HTR-8/SVneo (cell line): Measurements from ENCODE around the gene FBXW11.
"Not testable (repeated sequence)": the region's sequence is repeated elsewhere in the genome, so short reads cannot be mapped to it uniquely, and the experiment has no call there.

Experiments used
- DNase-seq: peaks from one replicate; pipeline ENCODE4 v3.0.0; 2011; ENCODE audit warnings: low spot score, mixed read lengths; ENCODE audit not compliant: insufficient read length
- FAIRE-seq: peaks from 2 replicates; lab custom pipeline; 2011; peaks lifted over from hg19 to GRCh38; lab: Jason Lieb, UNC

Gene FBXW11

GRCh38 chr5:171989946-171990712 is 16.3 kb downstream of the FBXW11 start:
- DNase-seq (no peak), FAIRE-seq (no peak)

DNA sequence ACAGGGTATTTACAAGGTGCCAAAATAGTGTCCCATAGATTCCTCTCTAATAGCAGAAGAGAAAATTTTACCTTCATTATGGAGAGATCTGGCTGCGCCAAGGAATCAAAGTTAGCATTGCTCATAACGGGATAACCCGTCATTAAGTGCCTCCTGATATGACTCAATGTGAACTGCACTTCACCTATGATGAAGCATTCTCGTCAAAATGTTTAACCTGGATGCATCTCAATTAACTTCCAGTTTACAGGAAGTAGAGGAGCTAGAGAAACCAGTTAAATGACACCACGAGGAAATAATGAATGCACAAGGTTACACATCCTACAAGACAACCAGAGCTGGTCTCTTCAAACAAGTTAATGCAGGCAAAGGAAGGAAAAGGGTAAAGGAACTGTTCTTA is 17.2 kb downstream of the FBXW11 start:
- DNase-seq (no peak), FAIRE-seq (no peak)

DNA sequence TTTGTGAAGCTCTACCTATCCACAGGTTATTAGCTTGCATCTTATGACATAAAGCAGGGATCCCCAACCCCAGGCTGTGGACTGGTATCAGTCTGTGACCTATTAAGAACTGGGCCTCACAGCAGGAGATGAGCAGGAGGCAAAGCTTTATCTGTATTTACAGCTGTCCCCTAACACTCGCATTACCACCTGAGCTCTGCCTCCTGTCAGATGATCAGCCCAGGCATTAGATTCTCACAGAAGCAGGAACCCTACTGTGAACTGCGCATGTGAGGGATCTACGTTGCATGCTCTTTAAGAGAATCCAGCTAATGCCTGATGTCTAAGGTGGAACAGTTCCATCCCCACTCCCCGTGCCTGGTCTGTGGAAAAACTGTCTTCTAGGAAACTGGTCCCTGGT is 19.7 kb downstream of the FBXW11 start:
- DNase-seq = no peak
- FAIRE-seq = no peak

GRCh38 chr5:171984748-171985419 is 21.6 kb downstream of the FBXW11 start:
- FAIRE-seq (peak; percentile 64), DNase-seq (peak; percentile 59)

GRCh38 chr5:171981847-171982246 is 24.6 kb downstream of the FBXW11 start:
- FAIRE-seq (no peak), DNase-seq (no peak)

GRCh38 chr5:171980792-171981191 is 25.6 kb downstream of the FBXW11 start:
- DNase-seq = no peak
- FAIRE-seq = no peak

DNA sequence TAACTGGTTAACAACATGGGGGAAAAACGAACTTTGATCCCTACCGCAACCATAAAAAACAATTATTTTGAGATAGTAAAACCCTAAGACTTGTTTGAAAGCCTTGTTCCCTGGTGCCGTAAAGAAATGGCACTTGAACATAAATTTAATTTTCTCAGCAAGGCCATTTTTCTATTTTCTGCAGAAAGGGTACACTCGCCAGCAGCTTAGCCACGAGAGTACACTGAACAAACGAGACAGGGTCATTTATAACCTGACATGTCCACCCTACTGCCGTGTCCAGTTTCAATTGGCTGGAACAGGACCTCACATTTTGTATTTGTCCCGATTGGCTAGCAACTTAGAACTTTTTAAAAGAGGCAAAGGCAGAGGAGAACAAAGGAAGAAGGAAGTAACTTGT is 26.8 kb downstream of the FBXW11 start:
- no peak for DNase-seq
- no peak for FAIRE-seq

DNA sequence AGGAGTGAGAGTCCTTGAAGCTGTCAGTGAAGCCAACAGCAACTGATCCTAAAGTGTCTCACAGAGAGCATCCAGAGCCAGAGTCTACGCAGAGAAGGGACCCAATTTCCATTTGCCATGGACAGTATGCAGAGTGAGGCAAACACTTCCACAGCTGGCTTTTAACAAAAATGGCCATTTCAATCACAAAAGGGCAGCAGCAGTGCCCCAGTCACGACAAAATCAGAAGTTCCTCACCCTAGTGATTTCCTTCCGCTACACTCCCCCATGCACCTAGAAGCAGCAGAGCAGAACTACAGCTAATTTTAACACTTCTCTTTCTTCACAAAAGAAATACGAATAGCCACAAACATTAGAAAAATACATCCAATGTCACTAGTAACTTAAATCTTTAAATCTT is 27.9 kb downstream of the FBXW11 start:
- DNase-seq = no peak
- FAIRE-seq = no peak

- FAIRE-seq = no peak
Measured at GRCh38 chr5:171978016-171978415, 28.4 kb downstream of the FBXW11 start.

DNA sequence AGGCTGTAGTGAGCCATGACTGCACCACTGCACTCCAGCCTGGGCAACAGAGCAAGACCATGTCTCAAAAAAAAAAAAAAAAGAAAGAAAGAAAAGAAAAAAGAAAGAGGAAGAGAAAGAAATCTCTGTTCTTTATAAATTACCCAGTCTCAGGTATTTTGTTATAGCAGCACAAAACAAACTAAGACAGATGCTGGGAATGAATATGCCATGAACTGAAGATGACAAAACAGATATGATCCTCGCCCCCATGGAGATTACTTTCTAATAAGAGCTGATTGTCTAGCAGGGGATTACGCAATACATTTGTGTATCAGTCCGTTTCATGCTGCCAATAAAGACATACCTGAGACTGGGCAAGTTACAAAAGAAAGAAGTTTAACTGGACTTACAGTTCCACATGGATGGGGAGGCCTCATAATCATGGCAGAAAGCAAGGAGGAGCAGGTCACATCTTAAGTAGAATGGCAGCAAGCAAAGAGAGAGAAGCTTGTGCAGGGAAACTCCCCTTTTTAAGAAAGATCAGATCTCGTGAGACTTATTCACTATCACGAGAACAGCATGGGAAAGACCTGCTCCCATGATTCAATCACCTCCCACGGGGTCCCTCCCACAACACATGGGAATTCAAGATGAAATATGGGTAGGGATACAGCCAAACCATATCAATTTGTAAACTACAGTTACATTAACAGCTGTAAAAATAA is 29.0 kb downstream of the FBXW11 start:
- DNase-seq, FAIRE-seq: not testable (repeated sequence)

More at GRCh38 chr5:171978016-171978415, 28.4 kb downstream of the FBXW11 start:
- DNase-seq = no peak

DNA sequence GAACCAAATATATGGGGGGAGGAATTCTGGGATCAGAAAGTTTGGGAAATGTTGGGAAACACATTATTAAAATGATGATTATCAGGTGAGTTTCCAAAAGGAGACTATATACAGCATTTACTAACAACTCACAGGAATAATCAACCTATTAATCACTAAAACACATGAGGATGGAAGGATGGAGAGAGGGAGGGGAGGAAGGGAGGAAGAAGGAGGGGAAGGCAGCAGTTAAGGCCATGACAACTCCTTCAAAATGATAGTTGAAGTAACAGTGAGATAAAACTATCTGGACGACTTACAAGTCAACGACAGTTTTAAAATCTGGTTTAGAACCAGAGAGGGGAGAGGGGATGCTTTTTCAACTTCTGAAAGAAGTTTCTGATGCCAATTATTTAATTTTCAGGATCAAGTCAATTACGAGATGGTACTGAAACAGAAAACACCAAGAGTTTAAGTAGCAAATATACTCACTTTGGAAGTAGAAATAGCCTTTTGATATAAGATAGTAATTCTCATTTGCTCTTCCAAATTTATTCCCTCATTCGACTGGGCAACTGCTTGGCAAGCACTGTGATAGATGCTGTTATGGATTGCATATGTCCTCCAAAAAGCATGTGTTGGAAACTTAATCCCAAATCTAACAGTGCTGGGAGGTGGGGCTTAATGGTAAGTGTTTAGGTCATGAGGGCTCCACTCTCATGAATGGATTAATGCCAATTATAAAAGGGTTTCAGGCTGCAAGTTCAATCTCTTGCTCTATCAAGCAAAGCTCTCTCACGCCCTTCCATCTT is 30.4 kb downstream of the FBXW11 start:
- DNase-seq = no peak
- no peak for FAIRE-seq

DNA sequence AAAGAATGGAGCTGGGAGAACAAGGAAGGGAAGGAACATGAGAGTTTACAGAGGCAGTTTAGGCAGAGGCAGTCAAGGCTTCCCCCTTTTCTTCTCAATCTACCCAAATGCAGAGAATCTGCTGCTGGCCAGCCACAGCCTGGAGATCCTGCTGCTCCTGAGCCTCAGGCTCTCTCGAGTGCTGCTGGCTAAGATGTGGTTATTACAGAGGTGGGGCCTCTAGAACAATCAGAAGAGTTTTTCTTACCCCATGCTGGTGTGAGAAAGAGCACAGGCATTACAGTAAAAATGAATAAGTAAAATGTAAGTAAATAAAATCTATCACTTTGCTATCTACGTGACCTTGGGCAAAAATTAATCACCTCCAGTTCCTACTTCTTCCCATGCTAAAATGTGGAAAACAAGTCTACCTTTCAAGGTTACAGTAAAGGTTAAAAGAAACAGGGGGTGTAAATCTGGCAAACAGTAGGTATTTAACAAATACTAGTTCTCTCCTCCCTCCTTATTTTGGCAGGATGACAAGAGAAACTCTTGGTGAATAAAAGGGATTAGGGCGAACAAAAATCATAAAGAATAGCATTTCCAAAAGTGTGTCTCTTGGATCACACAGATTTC is 31.1 kb downstream of the FBXW11 start:
- no peak for DNase-seq
- FAIRE-seq = no peak

DNA sequence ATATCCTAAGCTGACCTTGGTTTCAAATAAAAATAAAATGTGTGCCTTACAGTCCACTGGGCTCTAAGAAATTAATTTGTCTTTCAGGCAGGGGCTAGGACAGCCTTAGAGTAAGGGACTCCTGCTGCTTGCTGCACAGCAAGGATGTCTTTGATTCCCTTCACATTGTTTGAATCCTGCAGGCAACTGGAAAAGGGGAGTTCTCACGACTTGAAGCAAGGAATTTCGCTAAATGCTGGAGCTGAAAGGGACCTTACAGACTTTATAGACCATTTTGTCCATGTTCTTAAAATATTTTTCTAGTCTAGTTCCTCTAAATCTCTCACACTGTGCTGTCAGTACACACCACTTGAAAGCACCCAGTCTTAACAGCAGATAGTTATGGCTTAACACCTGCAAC is 35.6 kb downstream of the FBXW11 start:
- DNase-seq (no peak), FAIRE-seq (no peak)

GRCh38 chr5:171969288-171969880 is 37.1 kb downstream of the FBXW11 start:
- DNase-seq = no peak

DNA sequence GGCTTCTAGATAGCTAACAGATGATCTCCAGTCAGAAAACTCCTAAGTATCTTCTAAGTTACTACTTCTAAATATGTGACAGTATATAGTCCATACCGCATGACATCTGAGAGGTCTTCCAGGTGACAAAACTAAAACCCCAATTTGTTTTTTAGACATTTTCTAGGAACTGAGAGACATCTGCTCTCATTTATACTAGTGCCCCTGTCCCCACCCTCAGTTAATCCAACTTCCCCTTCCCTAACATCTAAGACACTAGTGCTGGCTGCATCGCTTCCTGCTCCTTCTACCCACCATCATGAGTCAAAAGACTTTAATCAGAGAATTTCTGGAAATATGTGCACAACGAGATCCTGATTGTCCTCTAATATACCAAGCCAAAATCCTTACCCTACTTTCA is 37.9 kb downstream of the FBXW11 start:
- no peak for FAIRE-seq

More at GRCh38 chr5:171969288-171969880, 37.1 kb downstream of the FBXW11 start:
- FAIRE-seq = no peak

GRCh38 chr5:171966964-171967363 is 39.5 kb downstream of the FBXW11 start:
- DNase-seq = no peak
- FAIRE-seq = no peak

More for the DNA sequence above, 37.9 kb downstream of the FBXW11 start:
- no peak for DNase-seq

- FAIRE-seq (no peak), DNase-seq (no peak)
Measured at GRCh38 chr5:171966270-171966669, 40.2 kb downstream of the FBXW11 start.

DNA sequence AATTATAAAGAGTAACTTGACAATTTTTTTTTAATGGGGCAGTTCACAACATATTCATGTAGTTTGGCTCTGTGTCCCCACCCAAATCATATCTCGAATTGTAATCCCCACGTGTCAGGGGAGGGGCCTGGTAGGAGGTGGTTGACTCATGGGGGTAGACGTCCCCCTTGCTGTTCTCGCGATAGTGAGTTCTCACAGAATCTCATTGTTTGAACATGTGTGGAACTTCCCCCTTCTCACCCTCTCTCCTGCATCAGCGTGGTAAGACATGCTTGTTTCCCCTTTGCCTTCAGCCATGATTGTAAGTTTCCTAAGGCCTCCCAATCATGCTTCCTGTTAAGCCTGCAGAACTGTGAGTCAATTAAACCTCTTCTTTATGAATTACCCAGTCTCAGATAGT is 40.7 kb downstream of the FBXW11 start:
- no peak for FAIRE-seq

GRCh38 chr5:171963416-171963815 is 43.0 kb downstream of the FBXW11 start:
- FAIRE-seq (no peak), DNase-seq (no peak)

More for the DNA sequence above, 40.7 kb downstream of the FBXW11 start:
- no peak for DNase-seq
